Adrenal gland (tissue), 12 donors: Measurements from ENCODE around the gene SLC17A7. TPM values are rescaled to one million over a fixed set of nuclear protein-coding genes. Genes with fewer than 3 reads are reported as not detected.

Source experiments
- DNase-seq, 7 donors: peaks; one replicate each; pipeline ENCODE4 v3.0.0-alpha.2; 2019 to 2020
- H3K27ac ChIP-seq, 5 donors: fragments of 200-600 bp; sonication (generic) in 4 of 5; 1 replicate in 3 of 5; 2 replicates in 2 of 5; pipeline versions ENCODE4 v1.5.1 to v1.8.0; 2016 to 2020; ENCODE audit warnings: mild to moderate bottlenecking in 1 of 5
- H3K27me3 ChIP-seq: fragments of 200-600 bp; 2 replicates; pipeline ENCODE4 v1.8.0; 2021
- H3K36me3 ChIP-seq, 2 donors: fragments of 200-600 bp; replicated peaks in 1 of 2; 1 replicate in 1 of 2; 2 replicates in 1 of 2; pipeline versions ENCODE4 v1.5.1 to v1.8.0; 2018 to 2022
- H3K4me1 ChIP-seq, 2 donors: fragments of 200-600 bp; replicated peaks in 1 of 2; 1 replicate in 1 of 2; 2 replicates in 1 of 2; pipeline versions ENCODE4 v1.5.1 to v1.8.0; 2018 to 2021
- H3K4me3 ChIP-seq, 4 donors: fragments of 200-600 bp; sonication (generic) in 3 of 4; one replicate each; pipeline ENCODE4 v1.5.1; 2016 to 2018
- H3K9me3 ChIP-seq, 3 donors: fragments of 200-600 bp; sonication (generic) in 1 of 3; replicated peaks in 1 of 3; 1 replicate in 2 of 3; 2 replicates in 1 of 3; pipeline versions ENCODE4 v1.5.1 to v1.8.0; 2016 to 2021
- POLR2A ChIP-seq, 2 donors: fragments of 450-650 bp; IDR thresholded peaks; one replicate each; pipeline ENCODE4 v1.6.1; 2017; ENCODE audit warnings: antibody characterized with exemption in 2 of 2, mild to moderate bottlenecking in 2 of 2, moderate library complexity in 1 of 2
- WGBS, 4 donors: extraction: QIAGEN DNeasy Blood & Tissue Kit in 2 of 4; methylation state at CpG; one replicate each; pipeline versions ENCODE4 v1.1.5 to v1.1.7; 2013 to 2017; 5-methylcytosine and 5-hydroxymethylcytosine counted together
- intact Hi-C, 2 donors: fragments of 100-400 bp; cut with DNase I; formaldehyde crosslinking; loops; one replicate each; pipeline versions ENCODE4 v1.14.1 to v1.15.0; 2022 to 2023
- polyA plus RNA-seq, 3 donors: library from polyadenylated mRNA; stranded (reverse); fragments of 200-250 nt in 2 of 3; fragments of 350-450 nt in 1 of 3; fragmentation: Illumina TruSeq in 1 of 3; extraction: RNeasy Lipid Tissue Mini Kit (QIAGEN cat#74804) in 1 of 3; gene quantifications; one replicate each; pipeline ENCODE4 v1.2.3, GENCODE V29; 2013 to 2014
- total RNA-seq, 9 donors: library from RNA; depleted of rRNA in 4 of 9; stranded (reverse); fragments of >200 nt in 4 of 9; fragments of 120-200 nt in 1 of 9; fragmentation: NEBNext Ultra II Directional in 1 of 9; extraction: Animal tissue kit (Norgen Biotek cat#: 25700) in 1 of 9; gene quantifications; one replicate each; pipeline versions ENCODE4 v1.1.0 to v1.2.4, GENCODE V29; 2013 to 2023
- TF ChIP-seq, protein P1 (sequence below), 6 experiments: fragments of 450-650 bp in 4 of 6; fragments of 200-600 bp in 2 of 6; sonication (generic) in 1 of 6; IDR thresholded peaks; 1 replicate in 5 of 6; 2 replicates in 1 of 6; pipeline versions ENCODE4 v1.5.1 to v1.8.0; 2016 to 2021; ENCODE audit warnings: antibody characterized with exemption in 6 of 6, mild to moderate bottlenecking in 2 of 6, moderate library complexity in 1 of 6
- donor health status: healthy with polysubstance abuse.
- donor health status: Bipolar disorder and iron deficiency.
- donor health status: DM: yes; HTN: yes; CAD: no.
- donor health status: DM: no; HTN: no; CAD: no.
- donor health status: DM: no; HTN: no; CAD: no.
- donor health status: DM: yes; HTN: yes; CAD: no.

Gene SLC17A7
- total and polyA plus RNA-seq, 12 donors = 0.06 to 9.6 (median 1.2) TPM

- H3K27me3 ChIP-seq = no peaks in the 10 kb centered on the region
- no peaks in the 10 kb centered on the region for H3K9me3 ChIP-seq
- intact Hi-C loops = no loop called here
- no peak overlapping the region for H3K4me3 ChIP-seq
- peak in 1 of 7 donors; percentile 30 for DNase-seq
- WGBS, 4 donors = 61 to 79% (median 75%) methylated on average over 7 to 9 of the region's 9 CpGs
- no peak for TF ChIP-seq POLR2A (IDR thresholded peaks at IDR 0.05)
- TF ChIP-seq, protein P1, sequence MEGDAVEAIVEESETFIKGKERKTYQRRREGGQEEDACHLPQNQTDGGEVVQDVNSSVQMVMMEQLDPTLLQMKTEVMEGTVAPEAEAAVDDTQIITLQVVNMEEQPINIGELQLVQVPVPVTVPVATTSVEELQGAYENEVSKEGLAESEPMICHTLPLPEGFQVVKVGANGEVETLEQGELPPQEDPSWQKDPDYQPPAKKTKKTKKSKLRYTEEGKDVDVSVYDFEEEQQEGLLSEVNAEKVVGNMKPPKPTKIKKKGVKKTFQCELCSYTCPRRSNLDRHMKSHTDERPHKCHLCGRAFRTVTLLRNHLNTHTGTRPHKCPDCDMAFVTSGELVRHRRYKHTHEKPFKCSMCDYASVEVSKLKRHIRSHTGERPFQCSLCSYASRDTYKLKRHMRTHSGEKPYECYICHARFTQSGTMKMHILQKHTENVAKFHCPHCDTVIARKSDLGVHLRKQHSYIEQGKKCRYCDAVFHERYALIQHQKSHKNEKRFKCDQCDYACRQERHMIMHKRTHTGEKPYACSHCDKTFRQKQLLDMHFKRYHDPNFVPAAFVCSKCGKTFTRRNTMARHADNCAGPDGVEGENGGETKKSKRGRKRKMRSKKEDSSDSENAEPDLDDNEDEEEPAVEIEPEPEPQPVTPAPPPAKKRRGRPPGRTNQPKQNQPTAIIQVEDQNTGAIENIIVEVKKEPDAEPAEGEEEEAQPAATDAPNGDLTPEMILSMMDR (IDR thresholded peaks at IDR 0.05) = no peak
- H3K27ac ChIP-seq = no peak overlapping the region
- no peaks in the 10 kb centered on the region for H3K36me3 ChIP-seq
- peaks cover 0 to 5% of the 10 kb centered on the region in 2 donors for H3K4me1 ChIP-seq
Observed at GRCh38 chr19:49472936-49473335, 31.6 kb upstream of the SLC17A7 start.

- intact Hi-C loops = no loop called here
- H3K27me3 ChIP-seq = no peaks in the 10 kb centered on the region
- H3K36me3 ChIP-seq = peaks cover 0 to 7% of the 10 kb centered on the region in 2 donors
- no peak overlapping the region for H3K27ac ChIP-seq
- DNase-seq = no peak
- H3K4me1 ChIP-seq = peaks cover 0 to 5% of the 10 kb centered on the region in 2 donors
- H3K9me3 ChIP-seq = no peaks in the 10 kb centered on the region
- no peak overlapping the region for H3K4me3 ChIP-seq
- TF ChIP-seq POLR2A (IDR thresholded peaks at IDR 0.05) = no peak
- TF ChIP-seq, protein P1 (IDR thresholded peaks at IDR 0.05) = no peak
- 75 to 83% (median 77%) methylated on average over 6 to 8 of the region's 8 CpGs for WGBS, 4 donors
Observed at GRCh38 chr19:49470615-49470978, 29.3 kb upstream of the SLC17A7 start.

DNA sequence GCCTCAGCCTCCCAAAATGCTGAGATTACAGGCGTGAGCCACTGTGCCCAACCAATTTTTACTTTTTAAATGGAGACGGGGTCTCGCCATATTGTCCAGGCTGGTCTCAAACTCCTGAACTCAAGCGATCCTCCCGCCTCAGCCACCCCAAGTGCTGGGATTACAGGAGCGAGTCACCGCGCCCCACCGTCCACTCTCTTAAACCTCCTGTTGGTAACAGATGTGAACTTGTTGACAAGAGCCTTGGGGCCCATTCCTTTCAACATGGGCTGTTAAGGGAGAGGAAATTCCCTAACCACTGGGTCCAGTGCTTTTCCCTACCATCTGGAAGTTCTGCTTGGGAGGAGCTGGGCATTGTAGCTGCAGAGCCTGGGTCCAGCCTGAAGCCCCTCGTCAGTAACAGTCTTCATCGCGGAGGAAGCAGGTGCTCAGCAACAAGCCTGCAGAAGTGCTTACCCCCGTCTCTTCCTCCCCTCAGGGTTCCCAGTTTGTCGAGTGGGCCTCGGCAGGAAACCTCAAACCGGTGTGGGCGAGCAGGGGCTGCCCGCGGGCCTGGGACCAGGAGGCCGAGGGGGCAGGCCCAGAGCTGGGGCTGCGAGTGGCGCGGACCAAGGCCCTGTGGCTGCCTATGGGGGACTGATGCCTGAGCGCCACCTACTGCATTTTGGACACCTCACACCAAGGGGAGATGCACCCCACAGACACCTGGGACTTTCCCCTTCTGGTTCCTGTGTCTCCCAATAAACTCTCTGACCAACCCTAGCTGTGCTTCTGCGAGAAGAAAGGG is 28.7 kb upstream of the SLC17A7 start:
- peaks cover 0 to 8% of the 10 kb centered on the region in 2 donors for H3K36me3 ChIP-seq
- H3K9me3 ChIP-seq = no peaks in the 10 kb centered on the region
- no peak overlapping the region for H3K27ac ChIP-seq
- TF ChIP-seq, protein P1 (IDR thresholded peaks at IDR 0.05) = peak in 1 of 6 experiments; percentile 7
- no peak for TF ChIP-seq POLR2A (IDR thresholded peaks at IDR 0.05)
- H3K27me3 ChIP-seq = no peaks in the 10 kb centered on the region
- no peak for DNase-seq
- H3K4me1 ChIP-seq = peaks cover 0 to 5% of the 10 kb centered on the region in 2 donors
- H3K4me3 ChIP-seq = no peak overlapping the region
- intact Hi-C loops = no loop called here
- 82 to 86% (median 82%) methylated on average over 15 to 25 of the region's 25 CpGs for WGBS, 4 donors

DNA sequence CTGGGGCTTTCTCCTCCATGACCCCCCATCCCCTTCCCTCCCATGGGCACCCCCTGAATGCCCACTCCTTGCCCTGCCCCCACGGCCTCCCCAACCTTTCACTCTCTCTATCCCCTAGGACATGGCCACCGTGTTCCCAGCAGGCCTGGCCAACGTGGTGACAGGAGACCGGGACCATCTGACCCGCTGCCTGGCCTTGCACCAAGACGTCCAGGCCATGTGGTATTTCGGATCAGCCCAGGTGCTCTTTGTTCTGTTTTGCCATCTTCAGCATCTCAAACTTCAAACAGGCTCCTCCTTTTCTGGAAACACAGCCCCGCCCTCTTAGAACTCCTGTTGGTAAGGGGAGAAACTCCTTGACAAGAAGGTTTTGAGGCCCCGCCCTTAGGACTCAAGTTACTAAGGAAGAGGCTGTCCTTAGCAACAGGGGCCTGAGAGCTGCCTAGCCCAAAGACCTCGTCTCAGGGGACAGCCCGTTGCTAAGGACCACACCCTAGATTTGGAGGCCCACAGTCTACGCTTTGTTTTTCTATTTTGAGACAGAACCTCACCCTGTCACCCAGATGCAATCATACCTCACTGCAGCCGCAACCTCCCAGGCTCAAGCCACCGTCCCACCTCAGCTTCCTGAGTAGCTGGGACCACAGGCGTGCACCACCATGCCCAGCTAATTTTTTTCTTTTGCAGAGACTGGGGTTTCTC is 27.6 kb upstream of the SLC17A7 start:
- Histone ChIP-seq H3K27me3 (no peaks in the 10 kb centered on the region), H3K4me1 (peaks cover 0 to 5% of the 10 kb centered on the region in 2 donors), H3K4me3 (no peak overlapping the region), H3K9me3 (no peaks in the 10 kb centered on the region), H3K27ac (no peak overlapping the region), H3K36me3 (peaks cover 0 to 8% of the 10 kb centered on the region in 2 donors)
- intact Hi-C loops = no loop called here
- 73 to 81% (median 77%) methylated on average over 14 to 15 of the region's 15 CpGs for WGBS, 4 donors
- no peak for DNase-seq
- no peak for TF ChIP-seq POLR2A (IDR thresholded peaks at IDR 0.05)
- TF ChIP-seq, protein P1 (IDR thresholded peaks at IDR 0.05) = no peak
